NB4 (cell line): ENCODE data around the gene MYZAP.

Experiments used
- DNase-seq: peaks from one replicate; pipeline ENCODE4 v3.0.0; 2010; ENCODE audit warnings: low read depth
- H3K4me3 ChIP-seq: one replicate; pipeline ENCODE4 v1.5.1; 2011; ENCODE audit warnings: mild to moderate bottlenecking, low read depth, low read length, moderate library complexity
- MYC ChIP-seq: IDR thresholded peaks from 2 replicates; pipeline ENCODE4 v1.6.1; 2011; ENCODE audit warnings: low read depth, low read length
- POLR2A ChIP-seq: IDR thresholded peaks from 2 replicates; pipeline ENCODE4 v1.6.1; 2011; ENCODE audit warnings: mild to moderate bottlenecking; ENCODE audit not compliant: insufficient read length; ENCODE audit errors: extremely low read depth
- TF ChIP-seq, protein P1 (sequence below): IDR thresholded peaks from one replicate; pipeline ENCODE4 v1.5.1; 2012; ENCODE audit warnings: low read depth, low read length
- TF ChIP-seq, protein P2 (sequence below): IDR thresholded peaks from 2 replicates; pipeline ENCODE4 v1.6.1; 2011; ENCODE audit warnings: low read depth, low read length

Gene MYZAP

DNA sequence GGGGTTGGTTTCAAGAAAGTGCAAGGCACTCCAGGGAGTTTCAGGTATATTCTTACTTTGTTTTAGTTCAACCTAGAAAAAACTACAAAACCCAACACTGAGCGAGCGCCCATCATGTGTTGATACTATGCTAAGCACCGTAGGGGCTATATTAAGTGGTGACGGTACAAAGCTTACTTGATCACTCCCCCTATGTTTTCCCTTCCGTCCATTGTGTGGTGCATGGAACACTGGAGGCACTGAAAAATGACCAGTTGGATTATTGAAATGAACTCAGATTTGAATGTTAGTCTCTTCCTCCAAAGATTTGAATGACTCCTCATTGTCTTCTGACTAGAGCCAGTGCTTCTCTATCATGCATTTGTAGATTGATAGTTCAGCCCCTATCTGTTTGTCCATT, 6.6 kb downstream of the MYZAP start:
- no peak for TF ChIP-seq MYC
- TF ChIP-seq, protein P1, sequence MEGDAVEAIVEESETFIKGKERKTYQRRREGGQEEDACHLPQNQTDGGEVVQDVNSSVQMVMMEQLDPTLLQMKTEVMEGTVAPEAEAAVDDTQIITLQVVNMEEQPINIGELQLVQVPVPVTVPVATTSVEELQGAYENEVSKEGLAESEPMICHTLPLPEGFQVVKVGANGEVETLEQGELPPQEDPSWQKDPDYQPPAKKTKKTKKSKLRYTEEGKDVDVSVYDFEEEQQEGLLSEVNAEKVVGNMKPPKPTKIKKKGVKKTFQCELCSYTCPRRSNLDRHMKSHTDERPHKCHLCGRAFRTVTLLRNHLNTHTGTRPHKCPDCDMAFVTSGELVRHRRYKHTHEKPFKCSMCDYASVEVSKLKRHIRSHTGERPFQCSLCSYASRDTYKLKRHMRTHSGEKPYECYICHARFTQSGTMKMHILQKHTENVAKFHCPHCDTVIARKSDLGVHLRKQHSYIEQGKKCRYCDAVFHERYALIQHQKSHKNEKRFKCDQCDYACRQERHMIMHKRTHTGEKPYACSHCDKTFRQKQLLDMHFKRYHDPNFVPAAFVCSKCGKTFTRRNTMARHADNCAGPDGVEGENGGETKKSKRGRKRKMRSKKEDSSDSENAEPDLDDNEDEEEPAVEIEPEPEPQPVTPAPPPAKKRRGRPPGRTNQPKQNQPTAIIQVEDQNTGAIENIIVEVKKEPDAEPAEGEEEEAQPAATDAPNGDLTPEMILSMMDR: no peak
- TF ChIP-seq, protein P2, sequence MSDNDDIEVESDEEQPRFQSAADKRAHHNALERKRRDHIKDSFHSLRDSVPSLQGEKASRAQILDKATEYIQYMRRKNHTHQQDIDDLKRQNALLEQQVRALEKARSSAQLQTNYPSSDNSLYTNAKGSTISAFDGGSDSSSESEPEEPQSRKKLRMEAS: no peak
- TF ChIP-seq POLR2A: no peak
- no peak overlapping the region for H3K4me3 ChIP-seq
- DNase-seq: no peak

DNA sequence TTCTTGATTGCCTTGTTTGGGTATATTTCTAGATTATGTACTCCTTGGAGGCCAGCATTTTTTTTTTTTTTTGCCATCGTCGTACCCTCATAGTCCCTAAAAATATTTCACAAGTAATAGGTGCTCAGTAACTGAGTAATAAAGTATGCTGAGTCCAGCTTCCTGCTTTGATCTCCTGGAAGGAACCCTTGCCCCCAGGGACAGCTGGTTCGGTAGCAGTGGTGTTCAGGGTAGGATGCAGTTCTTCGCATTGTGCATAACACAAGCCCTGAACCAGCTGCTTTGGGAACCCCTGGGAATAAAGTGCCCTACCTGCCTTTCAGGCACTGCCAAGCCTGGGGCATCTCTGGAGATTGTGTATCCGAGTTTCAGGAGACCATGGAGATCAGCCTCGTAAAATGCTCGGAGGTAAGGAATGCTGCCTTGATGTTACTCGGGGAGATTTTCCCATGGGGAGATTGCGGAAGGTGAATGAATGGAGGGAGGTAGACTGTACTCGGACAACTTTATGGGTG, 7.6 kb downstream of the MYZAP start:
- no peak for DNase-seq
- TF ChIP-seq, protein P2: no peak
- TF ChIP-seq MYC (no peak), POLR2A (no peak)
- TF ChIP-seq, protein P1: no peak
- H3K4me3 ChIP-seq: no peak overlapping the region

DNA sequence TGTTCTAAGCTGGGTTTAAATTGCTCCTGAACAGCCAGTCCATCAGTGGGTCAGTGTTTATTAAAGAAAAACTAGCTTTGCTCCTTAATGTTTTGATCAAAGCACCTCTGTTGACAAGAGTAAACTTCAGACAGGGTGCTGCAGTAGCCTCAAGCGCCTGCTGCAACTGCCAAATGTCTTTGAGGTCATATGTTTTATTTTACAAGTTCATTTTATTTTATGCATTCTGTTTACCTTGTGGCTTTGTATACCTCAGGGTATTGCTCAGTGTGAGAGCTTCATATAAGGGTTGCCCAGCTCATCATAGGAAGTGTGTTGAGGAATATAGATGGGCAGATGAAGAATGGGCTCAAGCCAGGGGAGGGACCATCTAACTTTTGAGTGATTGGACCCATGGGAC, 8.5 kb downstream of the MYZAP start:
- H3K4me3 ChIP-seq: no peak overlapping the region
- DNase-seq: no peak
- TF ChIP-seq, protein P2: no peak
- no peak for TF ChIP-seq POLR2A

DNA sequence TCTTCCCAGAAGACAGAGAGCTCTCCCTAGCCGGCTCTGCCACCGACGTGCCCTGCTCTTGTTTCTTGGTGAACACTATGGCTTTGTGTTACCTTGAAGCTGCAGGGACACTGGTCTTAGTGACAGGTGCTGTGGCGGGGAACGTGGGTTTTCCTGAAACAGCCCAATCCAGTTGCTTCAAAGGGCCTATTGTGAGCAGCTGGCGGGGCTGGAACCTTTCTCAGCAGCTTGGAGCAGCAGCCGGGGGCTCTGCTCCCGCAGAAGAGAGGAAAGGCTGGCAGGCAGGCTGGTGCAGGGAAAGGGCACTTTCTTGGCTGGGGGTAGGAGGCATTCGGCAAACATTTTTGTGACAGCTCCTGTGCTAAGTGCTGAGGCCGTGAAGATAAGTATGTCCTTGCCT, 12.8 kb downstream of the MYZAP start:
- no peak overlapping the region for H3K4me3 ChIP-seq
- TF ChIP-seq, protein P1: no peak
- TF ChIP-seq POLR2A (no peak), MYC (no peak)
- TF ChIP-seq, protein P2: no peak
- no peak for DNase-seq

- TF ChIP-seq, protein P2: no peak
- no peak for TF ChIP-seq MYC
- no peak for TF ChIP-seq POLR2A
- TF ChIP-seq, protein P1: no peak
- DNase-seq: no peak
- no peak overlapping the region for H3K4me3 ChIP-seq
Measured at GRCh38 chr15:57605491-57605890, 13.8 kb downstream of the MYZAP start.

- DNase-seq: no peak
- H3K4me3 ChIP-seq: no peak overlapping the region
- TF ChIP-seq MYC (no peak), POLR2A (no peak)
- TF ChIP-seq, protein P2: no peak
- TF ChIP-seq, protein P1: no peak
Measured at GRCh38 chr15:57606048-57606447, 14.3 kb downstream of the MYZAP start.
